Keratinocyte (primary cell): ENCODE results near the gene SF3A2.

Experiments
- CTCF ChIP-seq, 3 experiments: IDR thresholded peaks in 1 of 3; conservative IDR thresholded peaks in 1 of 3; optimal IDR thresholded peaks in 1 of 3; 2 replicates in 2 of 3; 3 replicates in 1 of 3; pipeline versions ENCODE3 to v1.5.1; 2011; ENCODE audit warnings: low read length in 3 of 3, mild to moderate bottlenecking in 3 of 3, moderate library complexity in 2 of 3, control low read depth in 1 of 3, inconsistent platforms in 1 of 3; ENCODE audit not compliant: insufficient read depth in 2 of 3; ENCODE audit errors: extremely low read depth in 1 of 3
- EZH2 ChIP-seq: IDR thresholded peaks from one replicate; pipeline ENCODE4 v1.6.1; 2012; ENCODE audit warnings: inconsistent platforms, mild to moderate bottlenecking, low read length, moderate library complexity

GRCh38 chr19:2229103-2230032 lies 7.3 kb upstream of the SF3A2 start:
- no peak for TF ChIP-seq CTCF (optimal IDR thresholded peaks at IDR 0.05 in 1 of 3, IDR thresholded peaks at IDR 0.05 in 1 of 3, conservative IDR thresholded peaks at IDR 0.05 in 1 of 3; ENCODE audit: extremely low read depth in 1 of 3, insufficient read depth in 2 of 3, low read length in 3 of 3)
- no peak for TF ChIP-seq EZH2
